Liver (tissue), 9 donors: ENCODE results near the gene NUP93. TPM values are rescaled to one million over a fixed set of nuclear protein-coding genes. Genes with fewer than 3 reads are reported as not detected.
"Not testable (repeated sequence)": the region's sequence is repeated elsewhere in the genome, so short reads cannot be mapped to it uniquely, and the experiment has no call there.

Source experiments
- DNase-seq: peaks from one replicate; pipeline ENCODE4 v3.0.0-alpha.2; 2017; ENCODE audit warnings: low spot score
- H3K27ac ChIP-seq, 2 donors: one replicate each; pipeline ENCODE4 v1.7.0; 2013; ENCODE audit warnings: inconsistent platforms in 2 of 2, low read length in 2 of 2, control low read depth in 1 of 2, low read depth in 1 of 2, mild to moderate bottlenecking in 1 of 2
- H3K27me3 ChIP-seq, 4 donors: one replicate each; pipeline versions ENCODE4 v1.6.1 to v1.7.0; 2013; ENCODE audit warnings: low read length in 3 of 4, inconsistent platforms in 1 of 4, mild to moderate bottlenecking in 1 of 4, moderate library complexity in 1 of 4; ENCODE audit not compliant: control insufficient read depth in 4 of 4, insufficient read depth in 4 of 4
- H3K36me3 ChIP-seq, 4 donors: one replicate each; pipeline versions ENCODE4 v1.6.1 to v1.7.0; 2013; ENCODE audit warnings: low read length in 3 of 4, mild to moderate bottlenecking in 3 of 4, low read depth in 1 of 4, moderate library complexity in 1 of 4; ENCODE audit not compliant: control insufficient read depth in 4 of 4, insufficient read depth in 3 of 4
- H3K4me1 ChIP-seq, 4 donors: one replicate each; pipeline versions ENCODE4 v1.6.1 to v1.7.0; 2013; ENCODE audit warnings: low read length in 3 of 4, mild to moderate bottlenecking in 3 of 4, moderate library complexity in 1 of 4; ENCODE audit not compliant: control insufficient read depth in 4 of 4, insufficient read depth in 4 of 4
- H3K4me3 ChIP-seq, 3 donors: one replicate each; pipeline versions ENCODE4 v1.6.1 to v1.7.0; 2013; ENCODE audit warnings: low read length in 3 of 3, control low read depth in 1 of 3, low read depth in 1 of 3, mild to moderate bottlenecking in 1 of 3
- H3K9ac ChIP-seq, 2 donors: one replicate each; pipeline ENCODE4 v1.7.0; 2013; ENCODE audit warnings: low read length in 2 of 2, mild to moderate bottlenecking in 2 of 2, moderate library complexity in 2 of 2, control low read depth in 1 of 2, low read depth in 1 of 2
- H3K9me3 ChIP-seq, 4 donors: one replicate each; pipeline versions ENCODE4 v1.6.1 to v1.7.0; 2013; ENCODE audit warnings: low read length in 3 of 4; ENCODE audit not compliant: control insufficient read depth in 4 of 4
- CTCF ChIP-seq: fragments of 150-350 bp; IDR thresholded peaks from 2 replicates; pipeline ENCODE4 v1.5.1; 2017; ENCODE audit warnings: improper control_type of control experiment, low read depth, low read length; ENCODE audit not compliant: missing input control
- FOXA1 ChIP-seq: IDR thresholded peaks from 2 replicates; pipeline ENCODE4 v1.6.1; 2016; ENCODE audit warnings: antibody characterized with exemption
- FOXA2 ChIP-seq: IDR thresholded peaks from 2 replicates; pipeline ENCODE4 v1.6.1; 2016; ENCODE audit warnings: antibody characterized with exemption
- GABPA ChIP-seq, 2 donors: IDR thresholded peaks in 1 of 2; conservative IDR thresholded peaks in 1 of 2; 2 replicates each; pipeline ENCODE4 v1.6.1; 2016; ENCODE audit warnings: antibody characterized with exemption in 2 of 2, mild to moderate bottlenecking in 1 of 2, moderate library complexity in 1 of 2
- HNF4A ChIP-seq, 2 donors: conservative IDR thresholded peaks; 2 replicates each; pipeline ENCODE4 v1.6.1; 2016; ENCODE audit warnings: antibody characterized with exemption in 2 of 2, mild to moderate bottlenecking in 2 of 2
- MAX ChIP-seq: IDR thresholded peaks from 2 replicates; pipeline ENCODE4 v1.6.1; 2016; ENCODE audit warnings: antibody characterized with exemption
- NR2F2 ChIP-seq: IDR thresholded peaks from 2 replicates; pipeline ENCODE4 v1.6.1; 2016; ENCODE audit warnings: antibody characterized with exemption
- RAD21 ChIP-seq, 2 donors: IDR thresholded peaks; 2 replicates each; pipeline ENCODE4 v1.6.1; 2016; ENCODE audit warnings: antibody characterized with exemption in 2 of 2, mild to moderate bottlenecking in 2 of 2
- REST ChIP-seq: IDR thresholded peaks from 2 replicates; pipeline ENCODE4 v1.6.1; 2016; ENCODE audit warnings: antibody characterized with exemption, mild to moderate bottlenecking
- RXRA ChIP-seq, 2 donors: IDR thresholded peaks; 2 replicates each; pipeline ENCODE4 v1.6.1; 2017 to 2018; ENCODE audit warnings: antibody characterized with exemption in 2 of 2, mild to moderate bottlenecking in 1 of 2
- SP1 ChIP-seq: IDR thresholded peaks from 2 replicates; pipeline ENCODE4 v1.6.1; 2018; ENCODE audit warnings: antibody characterized with exemption, mild to moderate bottlenecking
- TAF1 ChIP-seq: conservative IDR thresholded peaks from 2 replicates; pipeline ENCODE4 v1.6.1; 2016; ENCODE audit warnings: antibody characterized with exemption, mild to moderate bottlenecking
- YY1 ChIP-seq: IDR thresholded peaks from 2 replicates; pipeline ENCODE4 v1.6.1; 2016; ENCODE audit warnings: antibody characterized with exemption, mild to moderate bottlenecking
- ZBTB33 ChIP-seq: IDR thresholded peaks from 2 replicates; pipeline ENCODE4 v1.6.1; 2016; ENCODE audit warnings: antibody characterized with exemption
- WGBS: extraction: QIAGEN DNeasy Blood & Tissue Kit; methylation state at CpG from one replicate; pipeline ENCODE4 v1.1.7; 2013; 5-methylcytosine and 5-hydroxymethylcytosine counted together
- polyA plus RNA-seq, 2 donors: library from polyadenylated mRNA; stranded (reverse) in 1 of 2; unstranded in 1 of 2; fragments of 200-250 nt in 1 of 2; fragments of >200 nt in 1 of 2; fragmentation: Nextera tagmentation in 1 of 2; extraction: Ambion mirVana in 1 of 2; gene quantifications; one replicate each; pipeline versions ENCODE4 v1.2.1 to v1.2.3, GENCODE V29; 2013 to 2015
- total RNA-seq, 2 donors: library from RNA; depleted of rRNA; stranded (reverse); fragments of >200 nt; gene quantifications; one replicate each; pipeline ENCODE4 v1.2.3, GENCODE V29; 2014
- TF ChIP-seq, protein P1 (sequence below): IDR thresholded peaks from 2 replicates; pipeline ENCODE4 v1.6.1; 2016; ENCODE audit warnings: antibody characterized with exemption
- donor health status: healthy.
- donor health status: healthy.
- donor health status: healthy.
- donor health status: healthy.
- donor health status: healthy.

Gene NUP93
- total and polyA plus RNA-seq, 4 donors: 8.2 to 31.8 (median 9.8) TPM

GRCh38 chr16:56717532-56717931 lies 12.4 kb upstream of the NUP93 start:
- DNase-seq, H3K27me3 ChIP-seq, H3K4me1 ChIP-seq, H3K36me3 ChIP-seq, H3K9ac ChIP-seq, H3K9me3 ChIP-seq, H3K27ac ChIP-seq, H3K4me3 ChIP-seq: not testable (repeated sequence)
- 89% methylated on average over 2 of the region's 2 CpGs for WGBS

GRCh38 chr16:56722200-56722842 lies 7.6 kb upstream of the NUP93 start:
- Histone ChIP-seq H3K9ac (no peak overlapping the region), H3K36me3 (no peaks in the 10 kb centered on the region), H3K4me1 (no peaks in the 10 kb centered on the region), H3K4me3 (no peak overlapping the region), H3K27me3 (no peaks in the 10 kb centered on the region), H3K27ac (no peak overlapping the region), H3K9me3 (no peaks in the 10 kb centered on the region)
- 85% methylated on average over 5 of the region's 5 CpGs for WGBS
- DNase-seq: no peak
- TF ChIP-seq GABPA (IDR thresholded peaks at IDR 0.05 in 1 of 2, conservative IDR thresholded peaks at IDR 0.05 in 1 of 2): no peak
- TF ChIP-seq, protein P1, sequence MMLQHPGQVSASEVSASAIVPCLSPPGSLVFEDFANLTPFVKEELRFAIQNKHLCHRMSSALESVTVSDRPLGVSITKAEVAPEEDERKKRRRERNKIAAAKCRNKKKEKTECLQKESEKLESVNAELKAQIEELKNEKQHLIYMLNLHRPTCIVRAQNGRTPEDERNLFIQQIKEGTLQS: no peak
- TF ChIP-seq CTCF: no peak
- no peak for TF ChIP-seq RAD21 (IDR thresholded peaks at IDR 0.05)
- no peak for TF ChIP-seq MAX
- TF ChIP-seq FOXA2: no peak
- TF ChIP-seq YY1: no peak
- no peak for TF ChIP-seq NR2F2
- no peak for TF ChIP-seq HNF4A (conservative IDR thresholded peaks at IDR 0.05)
- no peak for TF ChIP-seq TAF1
- no peak for TF ChIP-seq ZBTB33
- no peak for TF ChIP-seq SP1
- TF ChIP-seq RXRA (IDR thresholded peaks at IDR 0.05): no peak
- no peak for TF ChIP-seq FOXA1
- TF ChIP-seq REST: no peak
